ENCODE results near the gene TVP23C. TPM values are rescaled to one million over a fixed set of nuclear protein-coding genes. Genes with fewer than 3 reads are reported as not detected.
A peak's percentile ranks its signal among the peaks of the same experiment; 100 is the strongest.

TVP23C gene
- total RNA-seq, 1 experiment from 2014 or later, result 16.9 TPM

GRCh38 chr17:15454346-15454745, 108.9 kb downstream of the TVP23C start:
- Histone ChIP-seq H4K91ac (ENCODE audit: insufficient read length, low read depth, low read length) (no peak overlapping the region), H3K79me2 (ENCODE audit: insufficient read depth, low read length) (no peaks in the 10 kb centered on the region), H2AK5ac (ENCODE audit: insufficient read length, low read length) (no peak overlapping the region), H3K79me1 (ENCODE audit: insufficient read depth, low read depth, low read length, poor library complexity, severe bottlenecking) (no peaks in the 10 kb centered on the region), H2BK5ac (ENCODE audit: insufficient read length, low read length) (no peak overlapping the region), H3K56ac (ENCODE audit: insufficient read length, low read depth, low read length) (no peak overlapping the region), H3K9me3 (ENCODE audit: control insufficient read depth, low read depth, low read length) (no peaks in the 10 kb centered on the region), H4K5ac (ENCODE audit: insufficient read length, low read depth, low read length) (no peak overlapping the region), H3K27ac (ENCODE audit: insufficient read length, low read depth, low read length) (no peak overlapping the region), H2BK20ac (ENCODE audit: low read depth, low read length, poor library complexity, severe bottlenecking) (no peak overlapping the region), H4K8ac (replicated peaks; ENCODE audit: insufficient read length, low read depth, low read length) (no peak overlapping the region), H3K4me1 (ENCODE audit: insufficient read depth, low read length) (no peaks in the 10 kb centered on the region), H3K23me2 (ENCODE audit: insufficient read length, low read depth, low read length, poor library complexity, severe bottlenecking) (no peaks in the 10 kb centered on the region), H2BK15ac (ENCODE audit: low read depth, low read length) (no peak overlapping the region), H3K4me2 (ENCODE audit: insufficient read depth, insufficient read length, low read length) (no peak overlapping the region), H3K4ac (ENCODE audit: low read depth, low read length) (no peak overlapping the region), H3K14ac (ENCODE audit: insufficient read depth, low read length) (no peak overlapping the region), H2AFZ (ENCODE audit: low read length) (no peak overlapping the region), H3K18ac (ENCODE audit: insufficient read length, low read depth, low read length) (no peak overlapping the region), H3K27me3 (ENCODE audit: insufficient read depth, low read length) (no peaks in the 10 kb centered on the region), H3K23ac (ENCODE audit: insufficient read length, low read depth, low read length) (no peak overlapping the region), H2BK12ac (ENCODE audit: insufficient read length, low read depth, low read length) (no peak overlapping the region), H2BK120ac (ENCODE audit: low read depth, low read length, poor library complexity, severe bottlenecking) (no peak overlapping the region), H4K20me1 (ENCODE audit: control insufficient read depth, insufficient read depth, insufficient read length) (no peaks in the 10 kb centered on the region), H3K9ac (ENCODE audit: extremely low read depth, insufficient read length, low read length) (no peak overlapping the region), H3T11ph (ENCODE audit: low read length) (no peak overlapping the region)
- Mint-ChIP-seq H3K4me3 (no peak overlapping the region), H3K27me3 (ENCODE audit: low read depth) (no peaks in the 10 kb centered on the region), H3K4me1 (no peaks in the 10 kb centered on the region), H3K27ac (peak overlapping the region in 1 of 3 experiments; percentile 53; a peak in 1 of 7 replicates), H3K36me3 (ENCODE audit: insufficient read depth in 1 of 3, low read depth in 3 of 3) (peaks cover 18 to 20% (median 19%) of the 10 kb centered on the region in 3 experiments), H3K9me3 (peaks cover 0 to 7% of the 10 kb centered on the region in 2 experiments; a peak in 3 of 5 replicates)
- no peak for DNase-seq
- no CpG with 5 or more reads among the region's 5 CpGs for WGBS (ENCODE audit: extremely low coverage, insufficient read length, low lambda C conversion rate)
- TF ChIP-seq CTCF (conservative IDR thresholded peaks at IDR 0.05), result no peak

All from H9 (cell line).